ENCODE measurements around the gene MAGI2. TPM values are rescaled to one million over a fixed set of nuclear protein-coding genes. Genes with fewer than 3 reads are reported as not detected.

MAGI2 gene
- total RNA-seq, 1 experiment from 2014 or later = 14.3 TPM

DNA sequence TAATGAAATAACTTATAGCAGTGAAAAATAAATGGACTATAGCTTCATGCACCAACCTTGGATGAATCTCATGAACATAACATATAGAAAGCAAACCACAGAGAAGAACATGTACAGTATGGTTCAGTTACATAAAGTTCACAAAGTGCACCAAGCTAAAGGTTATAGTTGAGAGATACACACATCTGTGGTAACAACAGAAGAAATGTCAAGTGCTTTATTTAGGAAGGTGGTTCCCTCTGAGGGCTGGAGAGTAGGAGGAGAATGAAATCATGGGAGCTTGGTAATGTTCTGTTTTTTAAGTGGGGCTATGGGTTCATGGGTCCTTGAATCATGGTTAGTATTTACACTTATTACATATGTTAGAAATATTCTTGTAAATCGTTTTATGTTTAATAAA, 1331.6 kb downstream of the MAGI2 start:
- Histone ChIP-seq H2BK15ac (ENCODE audit: low read depth, low read length) (no peak overlapping the region), H4K20me1 (ENCODE audit: control insufficient read depth, insufficient read depth, insufficient read length) (no peaks in the 10 kb centered on the region), H3K23me2 (ENCODE audit: insufficient read length, low read depth, low read length, poor library complexity, severe bottlenecking) (no peaks in the 10 kb centered on the region), H3T11ph (ENCODE audit: low read length) (no peak overlapping the region), H2BK5ac (ENCODE audit: insufficient read length, low read length) (no peak overlapping the region), H3K9ac (ENCODE audit: extremely low read depth, insufficient read length, low read length) (no peak overlapping the region), H3K14ac (ENCODE audit: insufficient read depth, low read length) (no peak overlapping the region), H2AK5ac (ENCODE audit: insufficient read length, low read length) (no peak overlapping the region), H3K79me1 (ENCODE audit: insufficient read depth, low read depth, low read length, poor library complexity, severe bottlenecking) (no peaks in the 10 kb centered on the region), H4K91ac (ENCODE audit: insufficient read length, low read depth, low read length) (no peak overlapping the region), H3K4me2 (ENCODE audit: insufficient read depth, insufficient read length, low read length) (no peak overlapping the region), H3K27ac (ENCODE audit: insufficient read length, low read depth, low read length) (no peak overlapping the region), H3K9me3 (ENCODE audit: control insufficient read depth, low read depth, low read length) (no peaks in the 10 kb centered on the region), H3K56ac (ENCODE audit: insufficient read length, low read depth, low read length) (no peak overlapping the region), H2AFZ (ENCODE audit: low read length) (no peak overlapping the region), H4K5ac (ENCODE audit: insufficient read length, low read depth, low read length) (no peak overlapping the region), H3K23ac (ENCODE audit: insufficient read length, low read depth, low read length) (no peak overlapping the region), H3K18ac (ENCODE audit: insufficient read length, low read depth, low read length) (no peak overlapping the region), H4K8ac (replicated peaks; ENCODE audit: insufficient read length, low read depth, low read length) (no peak overlapping the region), H2BK20ac (ENCODE audit: low read depth, low read length, poor library complexity, severe bottlenecking) (no peak overlapping the region), H3K4me1 (ENCODE audit: insufficient read depth, low read length) (no peaks in the 10 kb centered on the region), H3K27me3 (ENCODE audit: insufficient read depth, low read length) (no peaks in the 10 kb centered on the region), H2BK120ac (ENCODE audit: low read depth, low read length, poor library complexity, severe bottlenecking) (no peak overlapping the region), H3K79me2 (ENCODE audit: insufficient read depth, low read length) (no peaks in the 10 kb centered on the region), H3K4ac (ENCODE audit: low read depth, low read length) (no peak overlapping the region), H2BK12ac (ENCODE audit: insufficient read length, low read depth, low read length) (no peak overlapping the region)
- H3K27me3 Mint-ChIP-seq (ENCODE audit: low read depth) = no peaks in the 10 kb centered on the region
- no peak for DNase-seq
- H3K4me3 Mint-ChIP-seq = no peak overlapping the region
- TF ChIP-seq CTCF (conservative IDR thresholded peaks at IDR 0.05) = no peak
- no peak overlapping the region for H3K27ac Mint-ChIP-seq
- H3K36me3 Mint-ChIP-seq (ENCODE audit: insufficient read depth in 1 of 3, low read depth in 3 of 3) = no peaks in the 10 kb centered on the region; a peak in 3 of 7 replicates
- peaks cover 19% of the 10 kb centered on the region in 2 experiments for H3K4me1 Mint-ChIP-seq
- no CpG with 5 or more reads among the region's 1 CpG for WGBS (ENCODE audit: extremely low coverage, insufficient read length, low lambda C conversion rate)
- H3K9me3 Mint-ChIP-seq = no peaks in the 10 kb centered on the region
